ENCODE measurements around the gene SLC30A3.
"Not testable (repeated sequence)": the region's sequence is repeated elsewhere in the genome, so short reads cannot be mapped to it uniquely, and the experiment has no call there.

Gene SLC30A3

DNA sequence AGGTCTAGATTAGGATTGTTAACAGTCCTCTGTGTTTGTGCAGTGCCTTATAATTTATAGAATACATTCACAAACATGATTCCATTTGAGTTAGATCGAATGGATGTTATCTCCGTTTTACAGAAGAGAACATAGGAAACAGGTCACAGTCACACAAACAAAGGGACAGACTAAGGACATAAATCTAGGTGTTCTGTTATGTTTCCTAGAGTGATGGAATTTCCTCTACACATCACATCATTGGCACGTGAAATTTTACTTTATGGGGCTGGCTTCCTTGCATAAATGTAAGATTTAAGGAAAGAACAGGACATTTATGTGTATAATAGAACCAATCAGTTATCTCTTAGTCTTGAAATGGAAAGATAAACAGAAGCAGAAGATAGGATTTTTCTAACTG, 25.8 kb upstream of the SLC30A3 start:
- FAIRE-seq: no peak
- DNase-seq (ENCODE audit: low spot score): no peak

DNA sequence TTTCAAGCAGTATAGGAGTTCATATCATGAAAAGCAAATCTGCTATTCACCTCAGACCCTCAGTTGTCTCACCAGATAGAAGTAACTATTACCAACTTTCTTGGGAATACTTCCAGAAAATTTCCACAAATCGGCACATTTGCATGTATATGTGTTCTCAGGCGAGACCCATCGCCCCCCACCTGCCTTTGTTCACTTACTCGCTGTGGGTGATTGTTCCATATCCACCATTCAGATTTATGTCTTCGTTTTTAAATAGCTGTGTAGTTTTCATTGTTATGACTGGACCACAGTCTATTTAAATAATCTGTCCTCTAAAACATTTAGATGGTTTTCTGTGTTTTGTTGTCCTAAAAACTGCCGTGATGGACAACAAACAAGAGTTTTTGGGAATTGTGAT, 22.6 kb upstream of the SLC30A3 start:
- FAIRE-seq (no peak), DNase-seq (ENCODE audit: low spot score) (no peak)

DNA sequence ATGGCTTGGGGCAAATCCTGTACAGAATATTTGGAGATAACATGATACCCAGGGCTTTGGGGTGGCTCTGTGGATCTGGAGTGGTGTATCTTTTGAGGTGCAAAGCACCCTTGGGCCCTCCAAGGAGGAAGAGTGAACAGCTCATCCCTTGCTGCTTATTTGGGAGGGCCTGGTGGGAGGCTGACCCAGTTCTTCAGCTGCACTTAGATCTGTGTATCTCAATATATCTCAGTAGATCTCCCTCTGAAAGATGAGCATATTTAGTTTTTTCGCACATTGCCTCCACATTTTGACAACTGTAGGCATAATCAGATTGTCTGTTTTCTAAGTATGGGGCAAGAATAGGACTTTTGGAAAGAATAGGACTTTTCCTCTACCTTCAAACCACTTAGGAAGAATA, 22.1 kb upstream of the SLC30A3 start:
- no peak for DNase-seq (ENCODE audit: low spot score)
- no peak for FAIRE-seq

DNA sequence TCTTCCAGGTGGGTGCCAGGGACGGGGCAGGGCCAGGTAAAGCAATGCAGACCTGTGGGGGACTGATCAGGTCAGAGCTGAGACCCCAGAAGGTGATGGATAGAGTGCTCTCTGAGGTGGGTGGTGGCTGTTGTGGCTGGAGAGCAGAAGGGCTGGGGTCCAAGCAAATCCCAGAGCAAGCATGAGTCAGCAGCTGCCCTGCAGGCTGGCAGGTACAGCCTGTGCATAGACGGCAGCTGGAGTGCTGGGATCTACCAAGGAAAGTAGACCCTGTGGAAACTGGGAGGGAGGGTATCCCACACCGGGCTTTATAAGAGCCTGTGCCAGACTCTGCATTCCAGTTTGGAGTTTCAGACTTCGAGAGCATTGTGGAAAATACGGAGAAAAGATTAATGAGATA, 20.0 kb upstream of the SLC30A3 start:
- DNase-seq (ENCODE audit: low spot score) (no peak), FAIRE-seq (no peak)

DNA sequence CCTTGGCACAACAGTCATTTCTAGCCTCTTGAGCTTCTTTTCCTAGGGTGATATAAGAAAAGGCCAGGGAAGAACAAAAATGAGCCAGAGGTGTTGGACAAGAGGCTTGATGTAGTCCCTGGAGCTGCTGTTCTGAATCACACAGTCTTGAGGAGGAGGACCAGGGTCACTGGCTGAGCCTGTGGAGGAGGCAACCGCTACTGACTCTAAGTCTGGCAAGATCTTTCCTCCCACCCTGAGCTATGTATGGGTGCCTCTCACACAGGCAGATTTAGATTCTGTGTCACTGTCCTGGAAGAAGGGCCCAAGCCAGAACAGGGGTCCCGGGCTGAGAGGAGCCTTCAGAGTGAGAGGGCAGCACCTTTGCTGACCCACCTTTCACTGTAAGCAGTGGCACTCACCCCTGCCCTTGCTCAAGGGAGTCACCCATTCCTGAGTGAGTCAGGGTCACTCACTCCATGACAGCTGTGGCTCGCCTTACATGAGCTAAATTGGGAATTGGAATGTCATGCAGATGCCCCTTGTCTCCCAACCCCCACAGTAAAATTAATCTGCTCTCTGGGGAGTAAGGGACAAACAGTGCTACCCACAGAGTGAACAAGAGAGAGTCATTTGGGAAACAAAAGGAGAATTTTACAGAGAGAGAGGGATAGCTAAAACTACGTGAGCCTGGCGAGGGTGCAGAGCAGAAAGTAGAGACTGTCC, 19.2 kb upstream of the SLC30A3 start, which contains the start of gene TRIM54:
TSS of gene TRIM54 (plus strand) at position 575 of the 705 bp plus-strand sequence. CDS start 303 bp downstream, outside the sequence.
- DNase-seq (ENCODE audit: low spot score) (no peak), FAIRE-seq (peak; percentile 35)

DNA sequence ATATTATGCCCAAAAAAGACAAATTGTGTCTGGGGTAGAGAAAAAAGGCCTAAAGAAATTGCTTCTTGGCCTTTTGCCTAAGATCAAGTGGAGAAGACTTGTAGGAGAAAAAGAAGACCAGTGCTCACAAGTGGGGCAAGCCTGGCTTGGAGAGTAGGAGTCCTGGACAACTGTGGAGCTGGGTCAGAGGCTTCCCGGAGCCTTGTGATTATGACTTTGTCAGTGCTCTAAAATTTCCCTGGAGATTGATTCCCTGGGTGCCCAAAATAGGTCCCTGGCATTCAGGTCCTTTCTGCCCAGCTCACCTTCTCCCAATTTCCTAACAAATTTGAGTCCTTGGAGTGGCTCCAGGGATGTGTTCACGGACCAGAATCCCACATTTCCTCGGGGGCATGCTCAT, 18.6 kb upstream of the SLC30A3 start:
- DNase-seq (ENCODE audit: low spot score) (no peak), FAIRE-seq (no peak)

DNA sequence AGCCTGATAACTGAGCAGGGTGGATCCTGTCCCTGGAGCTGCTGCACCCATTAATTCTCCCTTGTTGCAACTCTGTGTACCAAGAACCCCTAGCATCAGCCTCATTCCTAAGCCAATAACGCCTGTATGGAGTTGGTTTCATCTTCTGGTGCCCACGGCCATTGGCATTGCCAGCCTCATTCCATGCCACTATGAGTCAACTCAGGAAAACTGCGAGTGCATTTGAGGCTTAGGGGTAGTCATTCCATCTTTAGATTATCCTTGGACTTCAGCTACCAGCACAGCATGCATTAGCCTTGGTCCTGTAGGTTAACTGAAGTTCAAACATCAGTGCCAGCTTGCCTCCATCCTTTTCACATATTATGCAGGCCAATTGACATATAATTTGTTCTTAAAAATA, 18.0 kb upstream of the SLC30A3 start:
- no peak for FAIRE-seq
- DNase-seq (ENCODE audit: low spot score): no peak

DNA sequence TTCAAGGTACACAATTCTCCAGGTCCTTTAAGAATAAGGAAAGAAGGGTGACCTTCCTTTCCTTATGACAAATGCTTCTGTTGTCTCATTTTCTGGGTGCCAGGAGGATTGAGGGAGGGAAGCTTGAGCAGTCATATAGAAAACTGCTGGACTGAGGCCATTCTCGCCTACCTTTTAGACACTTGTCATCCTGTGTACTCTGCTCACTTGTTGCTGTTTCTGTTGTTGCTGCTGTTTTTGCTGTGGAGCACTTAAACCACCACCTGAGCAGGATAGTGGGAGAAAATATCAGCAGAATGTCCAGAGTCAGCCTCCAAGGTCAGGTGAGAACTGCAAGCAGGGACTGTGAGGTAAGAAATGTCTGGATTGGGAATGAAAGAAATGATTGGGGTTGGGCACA, 15.2 kb upstream of the SLC30A3 start:
- no peak for DNase-seq (ENCODE audit: low spot score)
- FAIRE-seq: no peak

DNA sequence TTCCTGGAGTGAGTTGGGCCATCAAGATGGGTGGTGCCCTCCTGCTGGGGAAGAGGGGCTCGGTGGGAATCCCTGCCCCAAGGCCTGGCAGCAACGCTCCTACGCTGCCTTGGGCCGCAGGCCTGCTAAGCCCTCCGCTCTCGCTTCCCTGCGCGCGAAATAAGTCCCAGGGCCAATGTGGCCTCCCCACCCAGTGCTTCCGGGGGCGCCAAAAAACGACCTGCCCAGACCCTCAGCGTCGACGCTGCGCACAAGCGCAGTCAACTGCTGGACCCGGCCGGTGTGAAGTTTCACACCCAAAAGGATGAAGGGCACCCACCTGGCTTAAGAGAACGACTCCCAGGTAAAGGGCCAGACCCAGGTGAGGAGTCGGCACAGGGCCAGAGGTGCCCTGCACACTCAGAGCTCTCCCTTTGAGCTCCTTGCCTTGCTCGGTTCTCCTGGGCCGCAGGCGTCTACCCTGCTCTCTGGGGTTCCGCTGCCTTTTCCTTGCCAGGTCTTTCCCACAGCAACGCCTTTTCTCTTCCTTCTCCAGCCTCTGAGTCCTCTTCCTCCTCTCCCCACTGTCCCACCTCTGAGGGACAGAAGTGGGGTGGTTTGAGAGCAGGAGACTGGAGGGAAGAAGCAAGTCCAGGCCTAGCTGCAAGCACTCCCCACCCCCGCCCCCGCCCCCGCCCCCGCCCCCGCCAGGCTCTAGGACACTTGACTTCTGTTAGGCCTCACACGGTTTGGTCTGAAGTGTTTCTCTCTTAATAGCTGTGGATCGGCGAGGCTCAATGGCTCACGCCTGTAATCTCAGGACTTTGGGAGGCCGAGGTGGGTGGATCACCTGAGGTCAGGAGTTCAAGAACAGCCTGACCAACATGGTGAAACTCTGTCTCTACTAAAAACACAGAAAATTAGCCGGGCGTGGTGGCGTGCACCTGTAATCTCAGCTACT, 12.6 kb upstream of the SLC30A3 start, which contains the start of gene DNAJC5G:
TSS of gene DNAJC5G (plus strand) at position 223 of the 940 bp plus-strand sequence. CDS start 1,296 bp downstream, outside the sequence.
- FAIRE-seq (no peak), DNase-seq (ENCODE audit: low spot score) (no peak)

DNA sequence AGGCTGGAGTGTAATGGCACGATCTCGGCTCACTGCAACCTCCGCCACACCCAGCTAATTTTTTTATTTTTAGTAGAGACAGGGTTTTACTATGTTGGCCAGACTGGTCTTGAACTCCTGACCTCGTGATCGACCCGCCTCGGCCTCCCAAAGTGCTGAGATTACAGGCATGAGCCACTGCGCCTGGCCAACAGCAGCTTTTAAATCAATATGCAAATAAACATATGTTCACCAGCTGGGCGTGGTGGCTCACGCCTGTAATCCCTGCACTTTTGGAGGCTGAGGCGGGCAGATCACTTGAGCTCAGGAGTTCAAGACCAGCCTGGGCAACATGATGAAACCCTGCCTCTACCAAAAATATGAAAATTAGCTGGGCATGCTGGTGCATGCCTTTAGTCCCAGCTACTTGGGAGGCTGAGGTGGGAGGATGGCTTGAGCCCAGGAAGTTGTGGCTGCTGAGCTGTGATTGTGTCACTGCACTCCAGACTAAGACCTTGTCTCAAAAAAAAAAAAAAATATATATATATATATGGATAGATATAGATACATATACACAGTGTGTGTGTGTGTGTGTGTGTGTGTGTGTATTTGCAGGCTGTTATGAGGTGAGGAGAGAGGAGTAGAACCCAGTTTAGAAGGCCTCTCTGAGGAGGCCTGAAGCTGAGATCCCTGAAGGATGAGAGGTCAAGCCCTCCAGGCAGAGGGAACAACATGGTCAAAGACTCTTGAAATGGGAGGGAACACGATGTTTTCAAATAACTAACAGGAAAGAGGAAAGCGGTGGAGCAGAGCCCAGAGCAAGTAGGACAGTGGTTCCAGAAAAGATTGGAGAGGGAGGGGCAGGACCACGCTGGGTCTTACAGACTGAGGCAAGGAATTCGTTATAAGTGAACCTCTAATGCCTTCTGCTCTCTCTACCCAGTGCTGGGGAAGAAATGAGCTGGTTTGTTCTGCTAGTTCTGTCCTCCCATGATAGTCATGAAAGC, 10.0 kb upstream of the SLC30A3 start:
- not testable (repeated sequence) for FAIRE-seq; DNase-seq (ENCODE audit: low spot score)

DNA sequence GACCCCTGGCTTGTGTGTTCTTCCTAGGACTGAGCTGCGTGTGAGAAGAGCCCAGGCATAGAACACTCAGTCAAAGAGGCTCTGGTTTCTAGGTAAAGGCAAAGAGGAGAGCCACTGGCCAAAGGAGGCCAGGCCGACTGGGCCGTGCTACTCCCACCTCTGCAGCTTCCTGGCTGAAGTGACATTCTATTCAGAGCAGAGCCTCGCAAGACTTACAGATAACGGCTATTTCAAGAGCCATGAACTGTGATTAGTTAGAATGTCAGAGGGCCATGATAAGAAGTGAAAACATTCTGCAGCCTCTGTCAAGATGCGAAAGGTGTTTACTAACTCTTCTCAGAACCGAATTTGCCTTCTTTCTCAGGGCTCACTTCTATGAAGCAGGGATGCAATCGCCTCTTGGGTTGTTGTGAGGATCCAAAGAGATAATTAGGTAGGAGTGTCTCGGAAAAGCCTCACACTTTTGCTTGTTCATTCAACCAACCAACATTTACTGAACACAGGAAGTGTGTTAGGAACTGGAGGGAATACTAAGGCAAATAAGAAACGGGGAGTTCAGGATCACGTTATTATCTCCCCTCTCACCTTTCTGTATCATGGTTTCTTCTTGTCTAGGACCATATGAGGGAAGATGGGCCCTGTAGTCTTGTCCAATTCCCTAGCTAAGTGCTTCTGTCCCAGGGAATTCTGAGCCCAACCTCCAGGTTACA, 8.9 kb upstream of the SLC30A3 start:
- FAIRE-seq: no peak
- no peak for DNase-seq (ENCODE audit: low spot score)

DNA sequence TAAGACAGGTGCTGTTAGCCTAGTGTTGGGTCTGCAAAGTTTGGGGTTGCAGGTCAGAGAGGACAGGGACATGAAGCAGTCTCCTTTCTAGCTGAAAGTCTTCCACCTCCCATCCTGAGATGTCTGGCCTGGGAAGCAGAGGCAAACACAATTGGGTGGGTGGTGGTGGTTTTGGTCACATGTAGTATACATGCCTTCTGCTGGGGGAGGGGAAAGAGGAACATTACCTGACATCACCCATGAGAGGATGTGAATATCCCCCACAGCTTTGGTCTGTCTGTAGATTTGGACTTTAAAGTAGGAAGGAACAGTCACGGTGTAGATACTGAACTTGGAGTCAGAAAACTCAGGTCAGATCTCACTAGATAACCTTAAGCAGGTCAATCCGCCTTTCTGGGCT, 7.8 kb upstream of the SLC30A3 start:
- DNase-seq (ENCODE audit: low spot score) (no peak), FAIRE-seq (no peak)

DNA sequence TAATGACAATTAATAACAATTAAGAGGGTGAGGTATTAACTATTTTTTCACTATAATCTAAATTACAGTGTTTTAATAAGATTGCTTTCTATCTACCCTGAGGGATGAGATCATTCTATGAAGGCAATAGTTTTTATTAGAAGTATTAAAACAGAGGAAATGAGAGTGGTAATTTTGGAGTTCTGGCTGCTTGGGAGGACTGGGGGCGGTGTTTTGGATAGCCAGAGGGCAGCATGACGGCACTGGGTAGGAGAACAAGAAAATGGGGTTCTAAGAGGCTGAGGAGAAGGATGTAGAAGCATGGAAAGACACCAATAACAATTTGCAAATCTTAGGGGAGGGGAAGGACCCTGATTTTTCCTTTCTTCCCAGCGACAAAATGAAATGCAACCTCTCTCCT, 7.3 kb upstream of the SLC30A3 start:
- DNase-seq (ENCODE audit: low spot score) (no peak), FAIRE-seq (no peak)

DNA sequence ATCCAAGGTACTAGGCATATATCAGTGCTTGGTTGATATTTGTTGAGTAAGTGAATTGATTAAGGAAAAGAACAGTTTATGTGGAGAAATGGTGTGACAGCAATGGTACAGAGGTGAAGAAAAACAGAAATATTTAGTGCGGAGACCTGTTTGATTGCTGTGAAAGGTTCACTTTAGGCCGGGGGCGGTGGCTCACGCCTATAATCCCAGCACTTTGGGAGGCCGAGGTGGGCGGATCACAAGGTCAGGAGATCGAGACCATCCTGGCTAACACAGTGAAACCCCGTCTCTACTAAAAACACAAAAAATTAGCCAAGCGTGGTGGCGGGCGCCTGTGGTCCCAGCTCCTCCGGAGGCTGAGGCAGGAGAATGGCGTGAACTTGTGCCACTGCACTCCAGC, 5.4 kb upstream of the SLC30A3 start:
- not testable (repeated sequence) for FAIRE-seq; DNase-seq (ENCODE audit: low spot score)

DNA sequence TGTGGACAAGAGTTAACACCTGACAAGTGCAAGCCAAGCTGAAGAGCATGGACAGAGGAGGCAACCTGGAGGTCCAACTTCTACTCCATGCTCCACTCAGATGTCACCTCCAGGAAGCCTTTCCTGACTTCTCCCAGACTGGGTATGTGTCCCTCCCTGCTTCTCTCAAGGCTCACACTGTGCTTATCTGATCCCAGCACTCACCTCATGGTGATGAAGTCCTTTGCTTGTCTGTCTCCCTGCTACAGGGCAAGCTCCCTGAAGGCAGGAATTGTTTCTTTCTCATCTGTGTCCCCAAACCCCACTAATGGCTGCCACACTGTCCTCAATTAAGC, 2.7 kb upstream of the SLC30A3 start:
- DNase-seq (ENCODE audit: low spot score) (no peak), FAIRE-seq (no peak)

DNA sequence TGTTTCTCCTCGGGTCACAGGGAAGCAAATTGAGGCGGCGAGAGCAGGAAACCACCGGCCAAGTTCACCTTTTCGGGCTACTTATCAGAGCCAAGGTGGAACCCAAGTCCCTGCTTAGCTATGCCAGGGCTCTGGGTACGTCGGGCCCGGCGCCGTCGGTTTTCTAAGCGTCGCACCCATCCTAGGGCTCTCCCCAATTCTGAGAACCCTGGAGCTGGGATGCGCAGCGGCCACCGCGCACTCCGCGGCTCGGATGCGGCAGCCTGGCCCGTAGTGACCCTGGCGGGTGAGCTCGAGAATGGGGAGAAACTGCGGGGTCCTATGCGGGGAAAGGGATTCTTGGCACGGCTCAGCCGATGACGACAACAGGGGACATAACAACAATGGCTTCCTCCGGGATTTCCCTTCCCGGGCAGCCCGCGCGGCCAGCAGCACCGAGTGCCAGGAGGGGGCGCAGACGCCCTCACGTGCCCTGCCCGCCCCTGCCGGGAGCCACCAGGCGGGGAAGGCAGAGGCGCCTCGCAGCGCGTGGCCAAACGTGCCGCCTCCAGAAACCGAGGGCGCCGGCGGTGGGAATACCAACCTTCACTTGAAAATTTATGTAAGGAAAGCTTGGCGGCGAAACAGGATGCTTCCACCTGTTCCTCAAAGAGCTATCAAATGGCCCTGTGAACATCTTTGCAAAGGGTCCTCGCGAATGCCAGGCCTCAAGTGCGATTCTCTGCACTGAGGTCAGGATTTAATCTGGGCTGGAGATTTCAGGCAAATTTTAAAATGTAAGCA, 2.1 kb upstream of the SLC30A3 start:
- FAIRE-seq: no peak

DNA sequence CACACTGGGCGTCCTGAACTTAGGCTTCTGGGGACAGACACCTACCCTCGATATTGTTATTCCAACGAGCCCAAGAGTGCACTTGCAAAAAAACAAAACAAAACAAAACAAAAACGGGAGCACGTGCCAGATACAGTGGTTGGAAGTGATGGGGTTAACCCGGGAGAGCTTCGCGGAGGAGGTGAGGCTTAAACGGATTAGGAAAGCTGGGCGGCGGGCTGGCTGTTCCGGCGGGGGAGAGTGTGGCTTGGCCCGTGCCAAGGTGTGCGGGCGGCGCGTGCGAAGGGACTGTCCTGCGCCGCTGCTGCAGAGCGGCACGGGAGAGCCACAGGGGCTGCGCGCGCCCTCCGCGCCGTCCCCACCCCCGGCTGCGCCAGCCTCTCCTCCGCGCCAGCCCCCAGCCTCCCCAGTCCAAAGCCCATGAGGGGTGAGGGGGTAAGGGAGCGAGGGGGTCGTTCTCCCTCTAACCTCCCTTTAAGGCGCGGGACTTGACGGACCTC, 1.5 kb upstream of the SLC30A3 start:
- FAIRE-seq: no peak
- no peak for DNase-seq (ENCODE audit: low spot score)

More for the DNA sequence above, 2.1 kb upstream of the SLC30A3 start:
- peak; percentile 89 for DNase-seq (ENCODE audit: low spot score)

DNA sequence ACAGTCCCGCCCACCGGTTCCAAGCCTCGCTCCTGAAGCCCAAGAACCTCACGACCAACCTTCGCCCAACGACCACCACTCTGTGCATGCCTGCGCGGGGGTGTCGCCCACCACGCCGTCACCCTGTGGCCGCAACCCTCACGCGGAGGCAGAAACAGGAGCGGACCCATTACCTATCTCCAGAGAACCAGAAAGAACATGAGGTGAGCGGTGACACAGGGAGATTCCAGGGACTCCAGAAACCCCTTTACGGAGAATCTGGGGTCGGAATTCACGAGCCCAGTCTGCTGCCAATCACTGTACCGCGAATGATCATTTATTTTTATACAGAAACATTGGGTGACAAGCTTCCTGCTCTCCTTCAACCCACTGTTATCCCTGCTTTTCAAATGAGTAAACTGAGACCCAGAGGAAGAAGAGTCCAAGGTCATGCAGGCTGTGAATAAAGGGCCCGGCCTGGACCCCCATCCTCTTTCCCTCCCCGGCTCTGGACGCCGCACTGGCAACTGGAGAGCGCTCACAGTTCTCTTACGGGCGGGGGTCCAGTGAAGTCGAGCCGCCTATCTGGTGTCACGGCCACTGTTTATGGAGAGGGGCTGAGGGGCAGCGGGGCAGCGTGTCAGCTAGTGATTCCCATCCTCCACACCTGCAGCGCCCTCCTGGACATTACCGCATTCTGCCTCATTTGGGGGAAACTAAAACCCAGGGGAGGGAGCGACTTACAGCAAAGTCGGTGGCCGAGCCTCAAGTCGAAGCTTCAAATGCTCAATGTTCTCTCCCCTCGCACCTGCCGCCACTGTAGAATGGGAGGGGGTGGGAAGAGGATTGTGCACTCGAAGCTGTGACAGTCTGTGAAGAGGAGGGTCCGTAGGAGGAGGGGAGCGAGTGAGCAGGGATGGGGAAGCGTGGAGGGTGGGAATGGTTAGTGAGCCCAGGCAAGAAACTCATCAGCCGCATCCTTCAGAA, 723 bp upstream of the SLC30A3 start:
- FAIRE-seq (no peak), DNase-seq (ENCODE audit: low spot score) (no peak)

DNA sequence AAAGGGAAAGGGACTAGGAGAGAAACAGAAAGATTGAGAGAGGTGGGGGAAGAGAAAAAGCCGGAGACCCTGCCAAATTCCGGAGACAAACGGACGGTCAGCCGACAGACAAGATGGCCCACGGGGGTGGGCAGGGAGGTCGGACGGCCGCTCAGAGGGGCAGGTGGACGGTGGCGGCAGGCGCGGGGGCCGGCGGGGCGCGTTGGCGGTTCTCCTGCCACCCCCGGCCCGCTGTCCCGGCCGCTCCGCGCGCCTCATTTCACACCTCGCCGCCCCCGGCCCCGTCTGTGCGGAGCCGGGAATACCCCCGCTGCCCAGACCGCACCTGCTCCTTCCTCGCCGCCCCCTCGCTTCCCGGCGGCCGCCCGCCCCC, 935 bp downstream of the SLC30A3 start:
- FAIRE-seq (no peak), DNase-seq (ENCODE audit: low spot score) (no peak)

Measured in urothelium cell line (cell line).